Type B pancreatic cell (in vitro differentiated cells): ENCODE measurements around the gene ABCF3. TPM values are rescaled to one million over a fixed set of nuclear protein-coding genes. Genes with fewer than 3 reads are reported as not detected.

Experiments used
- DNase-seq: peaks from one replicate; pipeline ENCODE4 v3.0.0; 2021; ENCODE audit warnings: mixed read lengths; ENCODE audit not compliant: unreplicated experiment; ENCODE audit errors: extremely low spot score
- H3K27ac Mint-ChIP-seq: 2 replicates; pipeline ENCODE4 v1.8.0; 2021; ENCODE audit warnings: mild to moderate bottlenecking, mixed read lengths
- H3K27me3 Mint-ChIP-seq: 2 replicates; pipeline ENCODE4 v1.8.0; 2021; ENCODE audit warnings: mixed read lengths
- H3K36me3 Mint-ChIP-seq: 2 replicates; pipeline ENCODE4 v1.8.0; 2021; ENCODE audit warnings: mixed read lengths
- H3K4me1 Mint-ChIP-seq: one replicate; pipeline ENCODE4 v1.8.0; 2021; ENCODE audit warnings: mixed read lengths; ENCODE audit not compliant: unreplicated experiment
- H3K4me3 Mint-ChIP-seq: 2 replicates; pipeline ENCODE4 v1.8.0; 2021; ENCODE audit warnings: mild to moderate bottlenecking, mixed read lengths
- H3K9me3 Mint-ChIP-seq: 2 replicates; pipeline ENCODE4 v1.8.0; 2021; ENCODE audit warnings: mixed read lengths
- CTCF ChIP-seq: fragments of 200-600 bp; sonication (generic); conservative IDR thresholded peaks from 2 replicates; pipeline ENCODE4 v1.5.0; 2021; ENCODE audit warnings: antibody characterized with exemption, mild to moderate bottlenecking
- total RNA-seq: library from RNA; stranded (reverse); gene quantifications from 2 replicates; pipeline ENCODE4 v1.2.1, GENCODE V29; 2021; ENCODE audit warnings: low replicate concordance

ABCF3 gene
- total RNA-seq, 1 donor from 2014 or later = 72.3 TPM

GRCh38 chr3:184189421-184189820, 3.4 kb downstream of the ABCF3 start:
- no peaks in the 10 kb centered on the region for H3K27me3 Mint-ChIP-seq
- no peak overlapping the region for H3K4me3 Mint-ChIP-seq
- H3K9me3 Mint-ChIP-seq = no peaks in the 10 kb centered on the region
- DNase-seq = no peak
- peaks cover 11% of the 10 kb centered on the region for H3K36me3 Mint-ChIP-seq
- no peak for TF ChIP-seq CTCF
- peaks cover 24% of the 10 kb centered on the region for H3K4me1 Mint-ChIP-seq
- no peak overlapping the region for H3K27ac Mint-ChIP-seq

- no peak for TF ChIP-seq CTCF
- H3K4me3 Mint-ChIP-seq = no peak overlapping the region
- H3K27me3 Mint-ChIP-seq = no peaks in the 10 kb centered on the region
- peaks cover 3% of the 10 kb centered on the region for H3K4me1 Mint-ChIP-seq
- no peak overlapping the region for H3K27ac Mint-ChIP-seq
- no peak for DNase-seq
- H3K36me3 Mint-ChIP-seq = peaks cover 7% of the 10 kb centered on the region
- no peaks in the 10 kb centered on the region for H3K9me3 Mint-ChIP-seq
Observed at GRCh38 chr3:184192889-184193288, 6.9 kb downstream of the ABCF3 start.

GRCh38 chr3:184193991-184194539, 8.1 kb downstream of the ABCF3 start:
- Mint-ChIP-seq H3K36me3 (peaks cover 7% of the 10 kb centered on the region), H3K27ac (no peak overlapping the region), H3K27me3 (no peaks in the 10 kb centered on the region), H3K4me1 (no peaks in the 10 kb centered on the region), H3K4me3 (no peak overlapping the region), H3K9me3 (no peaks in the 10 kb centered on the region)
- DNase-seq = no peak
- no peak for TF ChIP-seq CTCF

GRCh38 chr3:184196536-184196935, 10.5 kb downstream of the ABCF3 start:
- Mint-ChIP-seq H3K27ac (no peak overlapping the region), H3K27me3 (no peaks in the 10 kb centered on the region), H3K4me1 (no peaks in the 10 kb centered on the region), H3K9me3 (no peaks in the 10 kb centered on the region), H3K4me3 (no peak overlapping the region), H3K36me3 (peaks cover 3% of the 10 kb centered on the region)
- TF ChIP-seq CTCF = no peak
- DNase-seq = no peak

- no peak for DNase-seq
- no peak overlapping the region for H3K27ac Mint-ChIP-seq
- no peaks in the 10 kb centered on the region for H3K27me3 Mint-ChIP-seq
- H3K36me3 Mint-ChIP-seq = peaks cover 3% of the 10 kb centered on the region
- no peaks in the 10 kb centered on the region for H3K4me1 Mint-ChIP-seq
- no peak overlapping the region for H3K4me3 Mint-ChIP-seq
- TF ChIP-seq CTCF = no peak
- no peaks in the 10 kb centered on the region for H3K9me3 Mint-ChIP-seq
Observed at GRCh38 chr3:184198509-184198908, 12.5 kb downstream of the ABCF3 start.

- Mint-ChIP-seq H3K4me3 (no peak overlapping the region), H3K27ac (no peak overlapping the region), H3K9me3 (no peaks in the 10 kb centered on the region), H3K27me3 (peaks cover 8% of the 10 kb centered on the region), H3K4me1 (no peaks in the 10 kb centered on the region), H3K36me3 (no peaks in the 10 kb centered on the region)
- no peak for DNase-seq
- TF ChIP-seq CTCF = no peak
Observed at GRCh38 chr3:184200825-184201224, 14.8 kb downstream of the ABCF3 start.
